GM21515 (cell line): ENCODE data around the gene TBC1D21.
A peak's percentile ranks its signal among the peaks of the same experiment; 100 is the strongest.

Experiments used
- ATAC-seq: cut with Tn5 transposase; IDR thresholded peaks from one replicate; pipeline ENCODE4 v1.9.1; 2021; ENCODE audit not compliant: unreplicated experiment

Gene TBC1D21

DNA sequence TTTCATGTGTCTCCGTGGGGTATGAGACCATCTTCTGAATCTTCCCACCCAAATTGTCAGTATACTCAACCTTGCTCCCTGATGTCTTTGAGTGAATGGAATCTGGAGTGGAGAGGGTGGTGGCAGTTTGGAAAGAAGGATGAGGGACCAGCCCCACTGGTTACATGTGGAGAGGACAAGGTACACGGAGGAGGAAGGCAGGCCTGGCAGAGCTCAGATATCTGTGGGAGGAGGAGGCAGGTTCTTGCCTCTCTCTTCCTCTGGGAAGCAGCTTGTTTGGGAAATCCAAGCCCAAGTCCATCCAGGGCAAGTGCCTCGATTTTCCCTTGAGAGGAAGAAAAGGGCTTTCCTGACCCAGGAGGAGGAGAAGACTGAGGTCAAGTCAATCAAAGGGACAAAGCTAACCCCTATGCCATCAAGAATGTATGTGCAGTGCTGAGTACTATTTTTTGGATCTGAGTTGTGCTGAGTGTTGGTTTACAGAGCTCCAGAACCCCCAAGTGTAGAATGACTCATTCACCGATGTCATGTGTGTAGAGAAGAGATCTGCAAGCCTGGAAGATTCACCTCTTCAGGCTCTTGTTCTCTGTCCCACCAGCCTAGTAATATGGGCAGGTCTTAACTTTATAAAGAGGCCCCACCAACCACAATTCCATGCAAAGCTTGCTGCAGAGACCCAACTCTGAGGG is 33.1 kb downstream of the TBC1D21 start:
- ATAC-seq: no peak

- ATAC-seq: no peak
Measured at GRCh38 chr15:73907035-73907408, 33.7 kb downstream of the TBC1D21 start.

DNA sequence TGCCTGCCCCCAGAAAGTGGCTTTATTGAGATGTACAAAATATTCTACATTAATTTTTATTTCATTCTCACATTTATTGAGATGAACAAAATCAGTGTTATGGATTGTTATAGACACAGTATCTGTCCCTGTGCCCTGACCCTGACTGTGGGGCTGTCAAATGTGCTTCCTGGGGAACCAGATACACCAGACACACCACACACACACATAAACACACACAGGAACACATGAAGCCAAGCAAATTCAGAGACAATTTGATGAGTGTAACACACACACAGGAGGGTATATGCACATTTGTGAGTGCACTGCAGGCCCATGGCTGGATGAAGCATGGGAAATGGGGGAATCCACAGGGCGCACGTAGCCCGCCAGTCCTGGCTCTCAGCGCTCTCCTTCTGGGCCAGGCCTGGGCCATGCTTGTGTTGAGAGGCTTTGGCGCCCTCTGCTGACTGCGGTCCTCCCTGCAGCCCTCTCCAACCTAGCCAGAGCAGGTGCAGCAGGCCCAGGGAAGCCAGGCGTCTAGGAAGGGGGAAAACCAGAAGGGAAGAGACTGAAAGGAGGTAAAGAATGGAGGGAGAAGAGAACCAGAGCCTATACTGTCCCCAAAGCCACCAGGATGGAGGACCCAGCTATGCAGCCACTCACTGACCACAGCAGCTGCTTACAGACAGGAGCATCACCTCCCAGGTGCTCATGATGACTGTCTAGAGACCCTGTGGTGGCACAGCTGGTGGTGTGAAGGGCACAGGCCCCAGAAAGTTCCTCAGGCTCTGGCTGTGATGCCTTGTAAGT is 34.9 kb downstream of the TBC1D21 start:
- peak; percentile 75 for ATAC-seq

DNA sequence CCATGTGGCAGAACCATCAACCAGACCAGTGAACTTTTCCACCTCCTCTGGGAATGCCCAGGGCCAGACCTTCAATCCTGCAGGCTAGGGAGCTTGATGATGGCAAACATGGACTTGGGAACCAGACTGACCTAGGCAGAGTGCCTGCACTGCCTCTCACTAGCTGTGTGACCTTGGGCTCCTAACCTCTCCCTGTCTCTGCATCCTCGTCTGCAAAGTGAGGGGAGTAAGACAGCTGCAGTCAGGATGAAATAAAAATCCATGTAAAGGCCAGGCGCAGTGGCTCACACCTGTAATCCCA is 35.4 kb downstream of the TBC1D21 start:
- no peak for ATAC-seq

DNA sequence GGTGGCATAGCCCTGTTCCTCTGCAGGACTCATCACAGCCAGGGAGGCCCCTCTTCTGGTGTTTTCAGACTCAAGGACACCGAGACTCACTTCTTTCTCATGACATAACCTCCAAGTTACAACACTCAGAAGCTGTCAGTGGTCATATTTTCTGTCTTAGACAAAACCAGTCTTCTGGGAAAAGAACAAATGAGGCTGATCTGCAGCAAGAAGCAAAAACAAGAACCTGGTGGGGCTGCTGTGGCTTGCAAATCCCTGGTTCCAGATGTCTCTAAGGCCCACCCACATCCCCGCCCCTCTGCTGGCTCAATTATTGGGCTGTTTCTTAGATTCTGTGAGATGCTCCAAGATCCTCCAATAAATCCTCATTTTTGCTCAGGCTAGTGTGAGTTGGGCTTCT is 36.3 kb downstream of the TBC1D21 start:
- no peak for ATAC-seq

DNA sequence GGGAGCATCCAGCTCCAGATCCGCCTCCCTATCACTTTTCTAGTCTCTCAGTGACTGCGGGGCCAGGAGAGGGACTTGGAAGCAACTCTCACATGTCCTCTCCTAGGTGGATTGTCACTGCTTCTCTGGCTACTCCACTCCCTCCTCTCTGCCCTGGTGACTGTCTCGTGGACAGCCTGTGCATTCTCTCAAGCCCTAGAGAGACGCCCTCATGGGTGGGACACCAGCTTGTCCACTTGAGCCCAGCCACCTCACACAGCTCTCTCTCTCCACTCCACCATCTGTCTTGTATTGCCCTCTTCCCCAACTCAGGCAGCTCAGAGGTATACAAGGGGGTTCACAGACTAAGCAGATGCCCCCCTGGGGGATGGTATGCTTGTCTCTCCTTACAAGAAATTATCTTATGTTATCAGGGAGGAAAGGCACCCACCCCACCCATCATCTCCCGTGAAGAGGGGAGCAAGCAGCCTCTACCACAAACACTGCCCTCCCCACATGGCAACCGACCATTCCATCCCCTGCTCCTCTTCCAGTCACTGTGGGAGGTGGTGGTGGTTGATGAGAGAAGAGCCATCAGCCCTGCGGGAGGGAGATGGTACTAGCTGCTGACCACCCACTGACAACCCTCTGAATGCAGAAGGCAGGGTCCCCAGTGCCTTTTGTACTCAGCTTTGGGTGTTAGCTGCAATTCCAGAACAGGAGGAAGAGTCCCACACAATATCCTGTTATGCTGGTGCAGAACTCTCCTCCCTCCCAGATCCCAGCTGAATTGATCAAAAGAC is 37.3 kb downstream of the TBC1D21 start:
- ATAC-seq: no peak

- ATAC-seq: no peak
Measured at GRCh38 chr15:73912030-73912596, 38.7 kb downstream of the TBC1D21 start.

DNA sequence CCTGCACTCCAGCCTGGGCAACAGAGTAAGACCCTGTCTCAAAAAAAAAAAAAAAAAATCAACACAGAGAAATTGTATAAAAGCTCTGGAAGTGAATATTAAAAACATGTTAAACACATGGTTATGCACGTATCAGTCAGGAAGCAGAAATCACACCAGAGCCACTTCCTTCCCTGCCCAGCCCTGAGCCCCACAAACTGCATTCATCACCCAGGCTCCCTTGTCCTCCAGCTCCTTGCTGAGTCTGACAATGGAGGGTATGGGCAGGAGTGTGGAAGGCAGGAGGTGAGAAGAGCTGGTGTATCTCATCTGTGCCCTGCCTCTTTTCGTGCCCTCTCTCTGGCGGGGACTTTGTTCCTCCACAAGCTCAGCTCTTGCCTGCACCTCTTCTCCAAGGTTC is 40.8 kb downstream of the TBC1D21 start:
- no peak for ATAC-seq

DNA sequence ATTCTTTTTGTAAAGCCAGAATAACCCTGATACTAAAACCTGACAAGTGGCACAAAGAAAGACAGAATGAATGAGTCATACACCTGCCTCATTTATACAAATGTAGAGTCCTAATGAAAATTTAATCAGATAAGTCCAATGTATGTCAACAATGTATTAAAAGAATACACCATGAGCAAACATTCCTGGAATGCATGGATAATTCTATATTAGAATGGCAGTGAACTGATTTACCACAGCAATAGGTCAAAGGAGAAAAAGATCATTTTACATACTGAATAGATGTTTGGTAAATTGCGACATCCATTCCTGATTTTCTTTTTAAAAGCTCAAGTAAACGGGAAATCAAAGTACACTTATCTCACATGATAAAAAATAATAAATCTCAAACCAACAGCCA is 41.7 kb downstream of the TBC1D21 start:
- ATAC-seq: no peak

DNA sequence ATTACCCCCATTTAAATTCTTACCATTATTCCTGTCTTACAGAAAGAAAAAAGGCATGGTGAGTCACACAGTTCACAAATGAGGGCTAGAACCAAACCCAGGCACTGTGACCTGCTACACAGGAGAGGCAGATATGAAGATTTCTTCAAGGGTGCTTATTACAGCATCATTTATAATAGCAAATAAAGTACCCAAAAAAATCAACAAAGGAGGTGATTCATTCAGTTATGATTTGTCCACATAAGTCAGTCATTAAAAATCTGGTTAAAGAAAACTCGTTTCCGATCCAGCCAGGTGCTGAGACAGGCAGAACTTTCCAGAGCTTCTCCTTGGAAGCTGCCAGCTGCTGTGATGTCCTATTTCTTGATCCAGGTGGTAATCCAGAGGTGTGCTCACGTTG is 45.4 kb downstream of the TBC1D21 start:
- no peak for ATAC-seq

DNA sequence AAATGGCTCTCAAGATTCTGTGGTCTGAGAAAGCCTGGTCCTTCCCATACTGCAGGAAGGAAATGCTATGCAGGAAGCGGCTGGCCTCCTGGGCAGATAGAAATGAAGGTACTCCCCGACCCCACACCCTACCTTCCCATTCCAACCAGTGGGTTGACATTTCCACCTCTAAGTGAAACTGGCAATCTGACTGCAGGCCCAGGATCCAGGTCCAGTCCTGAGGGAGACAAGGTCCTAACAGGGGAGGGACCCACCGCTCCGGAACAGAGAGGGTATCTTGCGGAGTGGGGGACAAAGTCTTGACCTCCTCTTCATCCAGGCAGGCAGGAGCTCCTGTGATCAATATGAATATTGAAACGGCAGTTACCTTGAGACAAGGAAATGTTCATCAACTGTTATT is 46.3 kb downstream of the TBC1D21 start:
- no peak for ATAC-seq

DNA sequence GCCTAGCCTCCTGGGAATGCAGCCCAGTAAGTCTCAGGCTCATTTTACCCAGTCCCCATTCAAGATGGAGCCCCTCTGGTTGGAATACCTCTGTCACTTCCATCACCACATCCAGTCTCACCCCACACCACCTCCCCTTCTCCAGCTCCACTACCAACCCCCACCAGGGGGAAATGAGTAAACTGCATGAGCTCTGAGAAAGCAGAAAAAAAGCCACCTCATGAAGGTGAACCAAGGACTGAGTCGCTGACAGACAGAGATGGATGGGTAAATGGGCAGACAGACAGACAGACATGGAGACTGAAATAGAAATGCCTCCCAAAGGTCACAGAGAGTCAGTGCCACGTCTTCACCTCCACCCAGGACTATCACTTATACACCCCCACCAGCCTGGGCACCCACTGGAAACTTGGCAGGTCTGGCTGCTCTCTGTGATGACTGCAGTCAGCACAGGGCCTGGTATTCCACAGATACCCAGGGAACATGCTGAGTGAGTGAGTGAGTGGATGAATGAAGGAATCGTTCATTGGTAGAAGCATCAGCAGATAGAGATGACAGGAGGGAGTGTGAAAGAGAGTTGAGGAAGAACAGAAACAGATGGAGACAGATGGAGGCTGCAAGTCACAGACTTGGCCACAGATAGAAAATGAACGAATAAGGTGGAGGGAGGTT is 48.0 kb downstream of the TBC1D21 start:
- no peak for ATAC-seq

- ATAC-seq: no peak
Measured at GRCh38 chr15:73922186-73923151, 49.1 kb downstream of the TBC1D21 start.

DNA sequence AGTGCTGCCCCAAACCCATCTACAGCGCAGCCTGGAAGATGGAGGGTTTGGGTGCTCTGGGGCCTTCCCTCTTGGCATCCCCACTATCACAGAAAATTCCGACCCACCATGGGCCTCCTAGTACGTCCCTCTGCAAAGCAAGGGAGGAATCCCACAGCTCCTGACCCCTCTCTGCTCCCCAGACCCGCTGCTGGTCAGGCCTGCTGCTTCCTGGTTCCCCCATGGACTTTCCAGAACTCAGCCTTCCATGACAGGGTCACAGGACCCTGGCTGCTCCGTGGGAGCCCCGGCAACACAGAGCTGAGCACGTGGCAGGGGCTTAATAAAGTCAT is 49.8 kb downstream of the TBC1D21 start:
- no peak for ATAC-seq

DNA sequence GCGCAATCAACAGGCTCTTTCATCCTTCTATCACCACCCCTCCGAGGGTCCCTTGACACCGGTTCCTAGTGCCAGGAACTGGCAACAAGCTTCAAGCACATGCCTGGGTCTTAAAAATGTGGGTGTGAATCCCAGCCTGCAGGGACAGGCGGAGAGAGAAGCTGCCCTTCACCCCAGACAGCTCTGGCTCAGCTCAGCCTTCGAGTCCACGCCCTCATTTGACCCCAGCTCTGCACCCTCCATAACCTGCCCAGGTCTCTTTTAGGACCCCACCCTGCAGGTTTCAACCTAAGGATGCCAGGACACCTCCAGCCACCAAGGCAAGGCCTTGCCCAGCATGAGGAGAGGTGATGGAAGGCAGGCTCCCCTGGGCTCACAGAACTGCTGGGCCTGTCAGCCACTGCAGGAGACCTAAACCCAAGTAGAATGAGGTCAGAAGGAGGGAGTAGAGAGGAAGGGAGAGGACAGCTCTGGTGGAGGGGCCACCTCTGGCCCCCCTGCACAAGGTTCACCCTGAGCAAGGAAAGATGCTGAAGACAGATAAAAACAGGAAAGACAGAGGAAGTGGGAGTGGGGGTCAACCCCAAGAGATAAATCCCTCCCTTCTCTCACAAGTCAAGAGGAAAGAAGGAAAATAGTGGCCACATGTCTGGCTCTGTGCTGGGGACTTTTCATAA is 50.3 kb downstream of the TBC1D21 start:
- no peak for ATAC-seq

- no peak for ATAC-seq
Measured at GRCh38 chr15:73924171-73924921, 51.0 kb downstream of the TBC1D21 start.

DNA sequence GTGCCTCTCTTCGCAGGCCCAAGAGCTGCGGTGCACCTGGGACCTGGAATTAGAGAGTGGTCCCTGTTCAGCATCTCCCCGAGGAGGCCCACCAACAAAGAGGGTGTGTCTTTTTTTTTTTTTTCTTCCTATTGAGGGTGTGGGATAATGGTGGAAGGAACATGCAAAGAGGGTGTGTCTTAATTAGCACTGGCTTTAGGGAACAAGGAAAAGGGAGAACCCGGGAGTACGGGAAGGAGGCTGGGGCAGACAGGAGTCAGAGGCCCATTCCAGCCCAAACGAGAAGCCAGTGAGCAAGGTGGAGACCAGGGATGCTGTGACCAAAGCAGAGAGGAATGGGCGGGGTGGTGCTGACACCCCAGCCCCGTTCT is 52.5 kb downstream of the TBC1D21 start:
- ATAC-seq: no peak

- ATAC-seq: no peak
Measured at GRCh38 chr15:73926219-73927002, 53.0 kb downstream of the TBC1D21 start, which contains the start of gene LOXL1. Gene LOXL1, plus strand, starts transcription at chr15:73926462. Its CDS starts 322 bp downstream, at chr15:73926784.
